Breast epithelium (tissue), 3 donors: ENCODE measurements around the gene MTFMT.

Source experiments
- CTCF ChIP-seq, 3 donors: fragments of 450-650 bp; IDR thresholded peaks; one replicate each; pipeline ENCODE4 v1.5.1; 2016 to 2017; ENCODE audit warnings: antibody characterized with exemption in 3 of 3, mild to moderate bottlenecking in 3 of 3, moderate library complexity in 3 of 3
- POLR2A ChIP-seq: fragments of 450-650 bp; IDR thresholded peaks from one replicate; pipeline ENCODE4 v1.6.1; 2016; ENCODE audit warnings: antibody characterized with exemption, mild to moderate bottlenecking, moderate library complexity

GRCh38 chr15:65072617-65073016 lies 43.2 kb upstream of the MTFMT start:
- TF ChIP-seq CTCF (IDR thresholded peaks at IDR 0.05) (no peak), POLR2A (no peak)
